MCF 10A (cell line): Measurements from ENCODE around the gene SLX4IP. TPM values are rescaled to one million over a fixed set of nuclear protein-coding genes. Genes with fewer than 3 reads are reported as not detected.

Experiments
- BruUV-seq: library from RNA; stranded (reverse); fragments of 400-500 nt; replicated peaks from 2 replicates; lab custom pipeline; 2021; lab: Mats Ljungman, UMichigan
- CTCF ChIA-PET: fragments of 300-600 bp; sonication (Branson Sonifier 250); formaldehyde crosslinking; extraction: SDS; loops from one replicate; lab custom pipeline; 2021; ENCODE audit warnings: antibody characterized with exemption, inconsistent platforms; lab: Yijun Ruan, JAX
- POLR2A ChIA-PET: fragments of 300-600, 350-650 bp; sonication (Branson Sonifier 250); formaldehyde crosslinking; extraction: SDS; loops from one replicate; lab custom pipeline; 2020; ENCODE audit warnings: antibody characterized with exemption, inconsistent platforms; lab: Yijun Ruan, JAX
- DNase-seq: peaks from one replicate; pipeline ENCODE4 v3.0.0-alpha.2; 2018; ENCODE audit not compliant: unreplicated experiment
- H3K27ac Mint-ChIP-seq: one replicate; pipeline ENCODE4 v1.8.0; 2022; ENCODE audit warnings: mild to moderate bottlenecking, low read depth, mixed read lengths; ENCODE audit not compliant: unreplicated experiment
- H3K27me3 Mint-ChIP-seq: one replicate; pipeline ENCODE4 v1.8.0; 2022; ENCODE audit warnings: mixed read lengths; ENCODE audit not compliant: insufficient read depth, unreplicated experiment
- H3K36me3 Mint-ChIP-seq: one replicate; pipeline ENCODE4 v1.8.0; 2022; ENCODE audit warnings: mild to moderate bottlenecking, moderate library complexity, mixed read lengths; ENCODE audit not compliant: insufficient read depth, unreplicated experiment
- H3K4me1 Mint-ChIP-seq: one replicate; pipeline ENCODE4 v1.8.0; 2022; ENCODE audit warnings: mixed read lengths; ENCODE audit not compliant: insufficient read depth, unreplicated experiment
- H3K4me3 Mint-ChIP-seq: one replicate; pipeline ENCODE4 v1.8.0; 2022; ENCODE audit warnings: mild to moderate bottlenecking, moderate library complexity, mixed read lengths; ENCODE audit not compliant: unreplicated experiment
- H3K9me3 Mint-ChIP-seq: one replicate; pipeline ENCODE4 v1.8.0; 2022; ENCODE audit warnings: mixed read lengths; ENCODE audit not compliant: unreplicated experiment
- CTCF ChIP-seq: fragments of 200-600 bp; IDR thresholded peaks from one replicate; pipeline ENCODE4 v1.8.0; 2022; ENCODE audit warnings: antibody characterized with exemption, mild to moderate bottlenecking; ENCODE audit not compliant: unreplicated experiment
- intact Hi-C: fragments of 100-400 bp; cut with micrococcal nuclease; formaldehyde crosslinking; loops from 2 replicates; pipeline ENCODE4 v1.14.1; 2022
- total RNA-seq: library from RNA; stranded (reverse); gene quantifications from 2 replicates; pipeline ENCODE4 v1.2.3, GENCODE V29; 2022

SLX4IP gene
- total RNA-seq, 1 experiment from 2014 or later: 11.2 TPM

GRCh38 chr20:10595266-10595665, 160.2 kb downstream of the SLX4IP start:
- intact Hi-C loops: no loop called here
- H3K36me3 Mint-ChIP-seq: peaks cover 11% of the 10 kb centered on the region
- no peak for DNase-seq
- no peak overlapping the region for H3K27ac Mint-ChIP-seq
- H3K9me3 Mint-ChIP-seq: peaks cover 7% of the 10 kb centered on the region
- POLR2A ChIA-PET: interaction anchor here (1.1 to 12.2 kb wide), 7 partner anchors 9 to 74 kb away, joined by 3 to 170 read pairs (median 29); partner anchors contain the start of gene JAG1
- CTCF ChIA-PET: interaction anchor here (0.8 to 1.5 kb wide), 3 partner anchors 14 to 76 kb away, joined by 3 to 8 read pairs (median 5); no protein-coding TSS in a partner anchor
- no peak for TF ChIP-seq CTCF
- no peak overlapping the region for H3K4me3 Mint-ChIP-seq
- H3K27me3 Mint-ChIP-seq: no peaks in the 10 kb centered on the region
- H3K4me1 Mint-ChIP-seq: peaks cover 45% of the 10 kb centered on the region
- BruUV-seq: no TSS peak

- ChIA-PET POLR2A (interaction anchor here (0.7 to 12.2 kb wide), 9 partner anchors 9 to 161 kb away, joined by 3 to 170 read pairs (median 29); partner anchors contain the start of genes JAG1, MKKS and SLX4IP), CTCF (interaction anchor here (0.7 to 1.2 kb wide), 5 partner anchors 12 to 854 kb away, joined by 3 to 5 read pairs (median 3); no protein-coding TSS in a partner anchor)
- Mint-ChIP-seq H3K27ac (no peak overlapping the region), H3K36me3 (peaks cover 11% of the 10 kb centered on the region), H3K4me3 (no peak overlapping the region), H3K27me3 (no peaks in the 10 kb centered on the region), H3K9me3 (peaks cover 7% of the 10 kb centered on the region), H3K4me1 (peaks cover 39% of the 10 kb centered on the region)
- no peak for TF ChIP-seq CTCF
- DNase-seq: no peak
- no TSS peak for BruUV-seq
- intact Hi-C loops: no loop called here
Observed at GRCh38 chr20:10595985-10596384, 160.9 kb downstream of the SLX4IP start.

GRCh38 chr20:10596710-10597121, 161.6 kb downstream of the SLX4IP start:
- CTCF ChIA-PET: interaction anchor here (0.6 to 1.9 kb wide), 10 partner anchors 12 to 853 kb away, joined by 3 to 7 read pairs (median 4); no protein-coding TSS in a partner anchor
- peak; percentile 88 for DNase-seq
- peak overlapping the region; percentile 2 for H3K4me3 Mint-ChIP-seq

More at GRCh38 chr20:10596710-10597121, 161.6 kb downstream of the SLX4IP start:
- intact Hi-C loops: no loop called here
- Mint-ChIP-seq H3K4me1 (peaks cover 33% of the 10 kb centered on the region), H3K36me3 (peaks cover 11% of the 10 kb centered on the region), H3K27ac (peak overlapping the region; percentile 5), H3K9me3 (peaks cover 7% of the 10 kb centered on the region), H3K27me3 (no peaks in the 10 kb centered on the region)
- POLR2A ChIA-PET: interaction anchor here (1.1 to 12.2 kb wide), 14 partner anchors 8 to 405 kb away, joined by 3 to 170 read pairs (median 20); partner anchors contain the start of genes JAG1, MKKS and SLX4IP
- BruUV-seq: no TSS peak
- TF ChIP-seq CTCF: no peak
